Astrocyte of the hippocampus (primary cell): ENCODE measurements around the gene SLC6A5.

Experiments
- DNase-seq: peaks from one replicate; pipeline ENCODE4 v3.0.0; 2011; ENCODE audit warnings: low read depth, low spot score

The SLC6A5 gene

GRCh38 chr11:20620988-20621387 is 21.6 kb downstream of the SLC6A5 start:
- DNase-seq, result no peak

GRCh38 chr11:20621679-20622078 is 22.3 kb downstream of the SLC6A5 start:
- DNase-seq, result no peak

DNA sequence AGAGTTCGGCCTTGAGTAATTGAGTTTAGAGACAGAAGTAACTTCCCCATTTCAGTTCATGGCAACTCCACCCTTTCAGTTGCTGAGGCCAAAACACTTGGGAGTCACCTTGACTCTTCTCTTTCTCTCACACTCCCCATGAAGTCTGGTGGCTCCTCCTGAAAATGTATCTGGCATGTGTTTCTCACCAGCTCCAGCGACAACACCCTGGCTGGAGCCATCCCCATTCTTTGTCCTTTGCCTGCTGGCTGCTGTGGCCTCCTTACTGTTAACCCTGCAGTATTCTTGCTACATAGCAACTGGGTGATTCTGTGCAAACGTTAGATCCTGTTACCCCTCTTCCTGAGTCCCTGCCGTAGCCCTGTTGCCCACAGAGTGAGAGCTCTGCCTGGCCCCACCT is 23.8 kb downstream of the SLC6A5 start:
- no peak for DNase-seq

- no peak for DNase-seq
Measured at GRCh38 chr11:20626279-20626678, 26.9 kb downstream of the SLC6A5 start.

DNA sequence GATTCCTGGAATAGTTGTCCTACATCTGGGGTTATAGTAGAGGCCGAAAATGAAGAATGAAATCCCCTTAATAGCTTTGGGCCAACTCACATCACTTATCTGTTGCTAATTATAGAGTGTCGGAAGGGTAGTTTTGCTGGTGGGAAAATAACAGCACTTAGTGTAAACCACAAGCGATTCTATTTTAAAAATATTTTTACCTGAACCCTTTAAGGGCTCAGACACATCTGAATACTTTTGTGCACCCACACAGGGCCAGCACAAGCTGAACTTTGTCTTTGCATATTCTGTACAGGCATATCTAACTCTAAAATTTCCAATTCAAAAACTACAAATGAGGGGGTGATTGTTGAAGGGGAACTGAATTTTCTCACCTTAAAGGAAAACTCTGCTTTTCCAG is 27.6 kb downstream of the SLC6A5 start:
- DNase-seq, result no peak

GRCh38 chr11:20627701-20628100 is 28.3 kb downstream of the SLC6A5 start:
- DNase-seq, result no peak

DNA sequence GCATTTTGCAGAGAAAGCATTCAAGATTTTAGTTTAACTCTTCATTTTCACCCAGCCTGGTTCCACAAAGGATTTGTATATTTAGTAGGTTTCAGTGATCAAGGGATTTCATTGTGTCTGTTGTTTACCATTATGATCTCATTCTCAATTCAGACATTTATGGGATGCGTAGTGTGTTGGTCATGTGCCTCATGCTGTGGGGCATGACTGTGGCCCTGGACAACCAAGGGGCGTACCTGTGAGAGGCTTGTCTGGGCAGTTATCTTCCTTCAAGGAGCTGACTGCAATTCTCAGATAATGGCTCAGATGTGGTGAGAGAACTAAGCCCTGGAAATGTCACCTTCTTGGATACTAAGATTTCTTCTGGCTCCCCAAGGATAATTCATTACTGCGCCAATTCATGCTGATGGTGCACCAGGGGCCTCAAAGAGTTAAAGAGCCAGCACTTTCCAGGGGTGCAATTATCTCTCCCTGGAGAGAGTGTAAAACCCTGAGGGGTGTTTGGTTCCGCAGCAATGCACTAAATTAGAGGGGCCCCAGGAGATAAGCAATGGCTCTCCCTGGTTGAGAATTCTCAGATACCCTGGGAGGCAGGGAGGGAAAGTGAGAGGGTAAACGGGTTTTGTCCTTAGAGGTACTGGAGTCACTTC is 32.2 kb downstream of the SLC6A5 start:
- no peak for DNase-seq

GRCh38 chr11:20632169-20632532 is 32.7 kb downstream of the SLC6A5 start:
- DNase-seq, result no peak

DNA sequence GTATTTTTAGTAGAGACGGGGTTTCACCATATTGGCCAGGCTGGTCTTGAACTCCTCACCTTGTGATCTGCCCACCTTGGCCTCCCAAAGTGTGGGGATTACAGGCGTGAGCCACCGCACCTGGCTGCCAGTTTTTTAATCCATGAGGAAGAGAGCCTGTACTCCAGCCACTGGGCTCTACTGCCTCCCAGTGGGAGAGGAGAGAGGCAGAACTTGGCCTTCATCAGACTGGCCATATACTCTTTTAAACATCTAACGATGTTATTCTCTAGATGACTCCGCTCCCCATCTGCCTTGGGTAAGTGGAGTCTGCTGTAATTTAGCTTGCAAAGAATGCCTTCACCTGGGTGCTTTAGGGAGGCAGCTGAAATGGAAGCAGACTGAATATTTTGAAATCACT is 34.6 kb downstream of the SLC6A5 start:
- no peak for DNase-seq

DNA sequence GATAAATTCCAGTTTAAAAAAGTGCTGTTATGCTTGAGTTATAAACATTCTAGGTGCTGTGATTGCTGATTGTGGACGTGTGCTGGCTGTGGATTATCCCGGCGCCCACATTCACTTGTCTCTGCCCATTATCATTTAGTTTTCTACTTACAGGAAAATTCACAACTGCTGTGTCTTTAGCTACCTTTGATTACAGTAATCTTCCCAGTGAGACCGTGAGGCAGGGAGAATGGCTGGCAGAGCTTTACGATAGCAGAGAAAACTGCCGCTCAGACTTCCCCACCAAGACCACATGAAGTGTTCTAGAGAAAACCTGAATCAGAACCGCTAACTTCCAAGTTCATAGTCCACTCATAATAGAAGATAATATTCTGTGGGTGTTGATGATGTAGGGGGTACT is 35.4 kb downstream of the SLC6A5 start:
- DNase-seq, result no peak

DNA sequence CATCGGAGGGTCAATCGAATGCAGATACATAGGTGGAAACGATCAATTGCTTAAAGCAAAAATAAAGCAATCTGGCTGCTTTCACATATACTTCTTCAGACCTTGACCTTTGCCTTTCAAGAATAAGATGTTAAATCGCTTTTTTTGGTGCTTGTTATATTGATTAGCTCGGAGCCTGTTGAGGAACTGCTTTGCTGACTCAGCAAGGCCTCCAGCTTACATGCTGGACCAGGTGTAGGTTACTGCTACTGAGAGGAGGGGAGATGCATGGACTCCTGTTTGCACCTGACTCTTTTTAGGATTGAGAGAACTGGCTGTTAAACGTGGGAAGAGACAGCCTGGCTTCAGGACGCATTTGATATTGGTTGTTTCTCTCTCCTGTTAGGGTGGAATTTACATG is 38.7 kb downstream of the SLC6A5 start:
- DNase-seq, result no peak

GRCh38 chr11:20639688-20640087 is 40.3 kb downstream of the SLC6A5 start:
- no peak for DNase-seq

DNA sequence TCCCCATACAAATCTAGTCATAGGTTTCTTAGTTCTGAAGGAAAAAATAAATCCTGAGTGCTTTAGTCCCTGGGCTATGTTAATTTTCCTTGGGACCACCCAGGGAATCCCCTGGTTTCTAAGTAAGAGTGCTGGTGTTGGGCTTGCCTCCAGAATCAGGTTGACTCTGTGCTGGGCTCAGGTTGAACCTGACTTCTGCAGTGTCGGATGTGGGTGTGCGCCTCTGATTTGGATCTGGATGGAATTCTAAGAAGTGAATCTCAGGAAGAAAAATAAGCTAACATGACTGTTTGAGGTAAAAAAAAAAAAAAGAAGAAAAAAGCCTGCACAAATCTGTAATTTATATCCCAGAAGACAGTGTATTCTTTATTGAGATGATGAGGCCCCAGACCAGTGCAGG is 41.0 kb downstream of the SLC6A5 start:
- DNase-seq, result no peak

- DNase-seq, result no peak
Measured at GRCh38 chr11:20644360-20644759, 45.0 kb downstream of the SLC6A5 start.

GRCh38 chr11:20647976-20648565 is 48.7 kb downstream of the SLC6A5 start:
- DNase-seq, result peak; percentile 71

DNA sequence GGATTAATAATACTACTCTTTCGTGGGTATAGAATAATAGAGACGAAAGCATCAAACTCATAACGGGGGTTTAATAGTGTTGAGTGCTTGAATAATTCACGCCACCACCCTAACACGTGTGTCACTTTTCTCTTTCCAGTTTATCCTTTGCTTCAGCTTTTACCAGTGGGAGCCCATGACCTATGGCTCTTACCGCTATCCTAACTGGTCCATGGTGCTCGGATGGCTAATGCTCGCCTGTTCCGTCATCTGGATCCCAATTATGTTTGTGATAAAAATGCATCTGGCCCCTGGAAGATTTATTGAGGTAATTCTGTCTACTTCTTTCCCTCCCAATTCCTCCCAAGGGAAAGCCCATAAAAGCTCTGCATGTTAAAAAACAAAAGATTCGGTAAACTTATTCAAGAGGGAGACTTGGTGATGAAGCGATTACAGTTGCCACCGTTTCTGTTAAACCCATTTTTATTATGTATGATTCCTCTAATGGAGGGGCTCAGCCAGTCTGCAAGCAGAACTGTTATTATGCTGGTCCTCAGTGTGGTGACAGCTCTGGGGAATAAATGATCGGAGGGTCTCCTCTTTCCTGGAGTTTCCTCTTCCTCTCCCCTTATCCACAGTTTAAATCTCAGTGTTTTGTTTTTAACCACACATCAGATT is 52.9 kb downstream of the SLC6A5 start:
- no peak for DNase-seq

DNA sequence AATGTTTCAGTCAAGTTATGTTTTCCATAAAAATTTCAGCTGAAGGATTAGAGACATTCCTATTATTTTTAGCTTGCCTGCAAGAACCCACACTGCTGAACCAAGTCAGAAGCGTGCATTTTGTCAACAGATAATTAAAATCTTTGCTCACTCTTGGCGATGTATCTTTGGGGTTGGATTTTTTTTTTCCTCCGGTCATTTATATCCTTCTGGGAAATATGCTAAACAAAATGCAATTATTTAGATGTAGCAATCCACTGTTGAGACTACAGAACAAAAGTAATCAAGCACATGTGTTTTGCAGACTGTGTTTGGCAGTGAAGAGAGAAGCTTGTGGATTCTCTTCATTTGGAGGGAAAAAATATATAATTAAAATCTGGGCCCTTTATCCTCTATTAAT is 54.6 kb downstream of the SLC6A5 start:
- no peak for DNase-seq

DNA sequence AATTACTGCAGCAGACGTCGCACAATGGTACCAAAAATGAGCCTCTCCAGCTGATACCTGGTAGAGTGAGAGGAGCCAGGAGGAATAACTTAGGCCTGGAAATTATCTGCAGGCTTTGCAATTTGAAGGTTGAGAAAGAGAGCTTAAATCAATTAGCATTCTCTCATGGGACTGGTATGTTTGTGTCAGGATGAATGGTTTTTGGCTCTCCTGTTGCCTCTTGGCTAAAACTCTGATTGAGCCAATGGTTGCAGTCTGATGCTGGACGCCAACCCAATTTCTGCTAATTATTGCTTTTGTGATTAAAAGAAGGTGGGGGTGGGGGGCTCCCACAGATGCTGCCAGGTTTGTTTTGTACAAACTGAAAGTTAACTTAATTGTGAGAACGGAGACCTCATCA is 57.5 kb downstream of the SLC6A5 start:
- no peak for DNase-seq

GRCh38 chr11:20658135-20658534 is 58.7 kb downstream of the SLC6A5 start:
- DNase-seq, result no peak

- DNase-seq, result no peak
Measured at GRCh38 chr11:20661445-20661844, 62.0 kb downstream of the SLC6A5 start.

GRCh38 chr11:20661850-20662249 is 62.4 kb downstream of the SLC6A5 start:
- no peak for DNase-seq

- DNase-seq, result no peak
Measured at GRCh38 chr11:20668131-20668809, 68.9 kb downstream of the SLC6A5 start.
